HG02763 (cell line): ENCODE data around the gene CBLC.

Experiments used
- ATAC-seq: cut with Tn5 transposase; IDR thresholded peaks from one replicate; pipeline ENCODE4 v1.9.1; 2021; ENCODE audit warnings: mild to moderate bottlenecking, moderate library complexity; ENCODE audit not compliant: unreplicated experiment

Gene CBLC, protein sequence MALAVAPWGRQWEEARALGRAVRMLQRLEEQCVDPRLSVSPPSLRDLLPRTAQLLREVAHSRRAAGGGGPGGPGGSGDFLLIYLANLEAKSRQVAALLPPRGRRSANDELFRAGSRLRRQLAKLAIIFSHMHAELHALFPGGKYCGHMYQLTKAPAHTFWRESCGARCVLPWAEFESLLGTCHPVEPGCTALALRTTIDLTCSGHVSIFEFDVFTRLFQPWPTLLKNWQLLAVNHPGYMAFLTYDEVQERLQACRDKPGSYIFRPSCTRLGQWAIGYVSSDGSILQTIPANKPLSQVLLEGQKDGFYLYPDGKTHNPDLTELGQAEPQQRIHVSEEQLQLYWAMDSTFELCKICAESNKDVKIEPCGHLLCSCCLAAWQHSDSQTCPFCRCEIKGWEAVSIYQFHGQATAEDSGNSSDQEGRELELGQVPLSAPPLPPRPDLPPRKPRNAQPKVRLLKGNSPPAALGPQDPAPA

GRCh38 chr19:44777715-44778347 lies at the start of gene CBLC:
Gene CBLC, plus strand, starts transcription at chr19:44777890. Its CDS starts 42 bp downstream, at chr19:44777932.
- no peak for ATAC-seq

DNA sequence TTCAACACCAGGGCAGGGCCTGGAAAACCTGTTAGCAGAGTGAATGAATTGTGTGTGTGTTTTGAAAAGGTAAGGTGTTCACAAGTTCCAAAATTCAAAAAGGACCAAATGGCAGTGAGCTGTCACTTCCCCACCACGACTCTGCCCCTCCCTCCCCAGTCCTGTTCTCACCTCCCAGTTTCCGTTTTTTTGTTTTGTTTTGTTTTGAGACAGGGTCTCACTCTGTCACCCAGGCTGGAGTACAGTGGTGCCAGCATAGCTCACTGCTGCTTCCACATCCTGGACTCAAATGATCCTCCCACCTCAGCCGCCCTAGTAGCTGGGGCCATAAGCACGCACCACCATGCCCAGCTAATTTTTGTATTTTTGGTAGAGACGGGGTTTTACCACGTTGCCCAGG lies 49.5 kb upstream of the CBLC start:
- ATAC-seq = no peak

DNA sequence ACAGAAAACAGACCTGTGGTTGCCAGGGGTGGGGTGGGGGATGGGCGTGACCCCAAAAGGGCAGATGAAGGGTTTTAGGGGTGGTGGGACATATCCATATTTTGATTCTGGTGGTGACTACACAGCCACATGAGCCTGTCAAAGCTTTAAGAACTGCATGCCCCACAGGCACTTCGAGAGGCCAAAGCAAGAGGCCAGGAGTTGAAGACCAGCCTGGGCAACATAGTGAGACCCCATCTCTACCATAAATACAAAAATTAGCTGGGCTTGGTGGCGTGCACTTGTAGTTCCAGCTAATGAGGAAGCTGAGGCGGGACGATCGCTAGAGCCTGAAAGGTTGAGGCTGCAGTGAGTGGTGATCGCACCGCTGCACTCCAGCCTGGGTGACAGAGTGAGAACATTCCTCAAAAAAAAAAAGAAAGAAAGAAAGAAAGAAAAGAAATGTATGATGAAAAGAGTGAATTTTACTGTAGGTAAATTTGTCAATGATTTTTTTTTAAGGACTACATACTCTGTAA lies 48.1 kb upstream of the CBLC start:
- ATAC-seq = no peak

- ATAC-seq = no peak
Measured at GRCh38 chr19:44731081-44731480, 46.6 kb upstream of the CBLC start.

DNA sequence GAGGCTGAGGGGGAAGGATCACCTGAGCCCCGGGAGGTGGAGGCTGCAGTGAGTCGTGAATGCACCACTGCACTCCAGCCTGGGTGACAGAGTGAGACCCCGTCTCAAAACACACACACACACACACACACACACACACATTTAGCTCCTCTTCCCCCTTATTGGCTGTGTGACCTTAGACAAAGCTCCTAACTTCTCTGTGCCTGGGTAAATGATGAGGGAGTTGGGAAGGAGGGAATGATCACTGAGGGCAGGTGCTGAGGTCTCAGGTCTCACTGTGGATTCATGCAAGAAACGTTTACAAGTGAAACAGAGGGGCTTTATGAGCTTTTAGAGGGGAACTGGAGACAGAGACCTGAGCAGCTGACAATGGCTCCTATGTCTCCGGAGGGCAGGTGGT lies 46.1 kb upstream of the CBLC start:
- ATAC-seq = no peak

DNA sequence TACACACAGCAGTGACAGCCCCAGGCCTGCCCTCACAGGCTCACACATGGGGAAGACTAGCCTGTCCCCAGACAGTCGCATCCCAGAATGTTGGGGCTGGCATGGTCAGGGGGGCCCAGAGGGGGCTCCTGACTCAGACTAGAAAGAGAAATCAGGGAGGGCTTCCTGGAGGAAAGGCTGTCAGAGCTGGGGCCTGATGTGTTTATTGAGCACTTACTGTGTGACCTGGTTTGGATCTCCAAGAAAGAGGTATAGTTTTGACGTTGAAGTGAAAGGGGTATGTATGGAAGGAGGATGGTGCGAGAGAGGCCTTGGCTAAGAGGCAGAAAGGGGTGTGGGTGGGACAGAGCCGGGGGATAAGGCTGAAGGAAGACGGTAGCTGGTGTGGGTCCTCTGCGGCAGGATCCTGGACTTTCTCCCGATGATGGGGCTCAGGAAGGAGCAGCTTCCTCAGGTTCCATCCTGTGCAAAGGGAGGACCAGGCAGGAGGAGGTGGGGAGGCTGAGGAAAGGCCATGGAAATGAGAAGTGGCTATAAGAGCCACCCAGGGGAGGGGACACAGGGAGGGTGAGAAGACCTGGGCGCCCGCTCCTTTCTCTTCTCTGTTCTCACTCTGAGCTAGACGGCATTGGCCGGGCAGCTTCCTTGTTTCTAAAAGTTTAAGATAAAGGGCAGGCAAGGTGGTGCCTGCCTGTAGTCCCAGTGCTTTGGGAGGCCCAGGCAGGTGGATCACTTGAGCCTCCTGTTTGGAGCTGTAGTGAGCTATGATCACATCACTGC lies 45.3 kb upstream of the CBLC start:
- ATAC-seq = no peak

DNA sequence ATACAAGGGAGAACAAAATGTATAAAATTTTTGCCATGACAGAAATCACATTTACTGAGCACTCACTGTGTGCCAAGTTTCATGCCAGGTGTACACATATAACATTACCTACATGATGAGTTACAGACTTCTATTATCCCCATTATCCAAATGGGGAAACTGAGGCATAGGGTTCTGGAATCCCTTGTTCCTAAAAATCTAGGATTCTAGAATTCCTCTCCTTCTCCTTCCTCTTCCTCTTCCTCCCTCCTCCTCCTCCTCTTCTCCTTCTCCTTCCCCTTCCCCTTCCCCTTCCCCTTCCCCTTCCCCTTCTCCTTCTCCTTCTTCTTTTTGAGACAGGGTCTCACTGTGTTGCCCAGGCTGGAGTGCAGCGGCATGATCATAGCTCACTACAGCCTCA lies 43.3 kb upstream of the CBLC start:
- no peak for ATAC-seq

DNA sequence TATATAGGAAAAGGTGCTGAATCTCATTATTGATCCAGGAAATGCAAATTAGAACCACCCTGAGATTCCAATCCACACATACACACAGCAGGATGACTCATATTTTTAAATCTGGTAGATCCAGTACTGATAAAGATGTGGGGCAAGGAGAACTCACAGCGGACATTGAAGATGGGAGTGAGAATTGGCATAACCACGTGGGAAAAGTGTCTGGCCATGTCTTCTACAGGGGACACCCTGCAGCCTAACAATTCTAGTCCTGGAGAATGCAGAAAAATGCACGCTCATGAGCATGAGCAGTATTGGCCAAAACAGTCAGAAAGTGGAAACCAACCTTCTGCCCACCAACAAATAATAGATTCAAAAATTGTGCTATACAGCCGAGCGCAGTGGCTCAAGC lies 42.7 kb upstream of the CBLC start:
- no peak for ATAC-seq

- no peak for ATAC-seq
Measured at GRCh38 chr19:44737238-44738071, 40.2 kb upstream of the CBLC start.

DNA sequence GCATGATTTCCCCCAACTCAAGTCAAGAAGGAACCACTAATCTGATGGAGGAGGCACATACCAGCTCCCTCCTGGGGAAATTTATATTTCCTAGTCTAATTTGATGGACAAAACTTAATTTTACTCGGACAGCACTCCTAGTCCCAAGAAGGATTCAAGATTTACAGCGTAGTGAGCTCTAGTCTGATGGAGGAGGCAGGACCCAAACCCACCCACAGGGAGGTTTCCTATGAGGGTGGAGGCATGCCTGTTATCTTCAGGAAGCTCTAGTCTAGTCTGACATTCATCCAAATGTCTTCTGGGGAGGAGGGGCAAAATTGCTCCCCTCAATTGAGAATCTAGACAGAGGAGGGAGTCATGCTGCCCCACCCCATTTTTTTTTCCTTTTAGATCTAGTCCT lies 39.6 kb upstream of the CBLC start:
- ATAC-seq = no peak

DNA sequence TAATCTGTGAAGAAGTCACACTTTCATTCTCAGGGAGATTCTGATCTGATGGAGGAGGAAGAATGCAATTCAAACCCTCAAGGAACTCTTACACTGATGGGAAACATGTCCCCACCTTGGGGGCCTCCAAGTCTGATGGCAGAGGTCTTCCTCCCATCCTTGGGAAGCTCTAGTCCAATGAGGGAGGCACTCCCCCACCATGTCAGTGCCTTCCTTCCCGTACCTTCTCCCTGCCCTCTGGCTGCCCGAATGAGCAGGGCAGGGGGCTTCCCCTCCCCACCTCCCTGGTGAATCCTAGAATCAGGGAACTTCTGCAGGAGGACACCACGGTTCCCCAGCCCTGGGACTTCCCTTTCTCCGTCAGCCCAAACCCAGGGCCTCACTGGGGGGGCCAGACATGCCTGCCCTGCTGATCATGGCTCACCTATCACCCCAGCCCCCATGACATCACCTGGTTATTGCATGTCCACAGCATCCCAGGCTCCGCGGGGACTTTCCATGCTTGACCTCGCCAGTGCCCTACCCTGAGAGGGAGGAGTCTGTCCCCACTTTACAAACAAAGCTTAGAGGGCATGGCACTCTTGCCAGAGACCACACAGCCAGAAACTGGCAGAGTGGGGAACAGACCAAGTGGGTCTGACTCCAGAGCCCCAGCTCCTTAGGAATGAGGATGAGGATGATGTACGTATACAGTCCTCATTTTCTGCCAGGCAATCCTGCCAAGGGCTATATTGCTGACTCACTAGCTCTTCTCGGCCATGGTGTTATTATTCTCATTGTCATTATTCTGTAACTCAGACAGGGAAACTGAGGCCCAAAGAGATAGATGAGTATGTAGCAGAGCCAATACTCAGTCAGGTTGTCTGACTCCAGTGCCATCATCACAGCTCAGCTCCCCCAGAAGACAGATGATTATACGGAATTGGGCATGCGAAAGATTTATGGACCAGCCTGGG lies 38.8 kb upstream of the CBLC start:
- ATAC-seq = no peak

GRCh38 chr19:44740351-44740824 lies 37.3 kb upstream of the CBLC start:
- no peak for ATAC-seq

DNA sequence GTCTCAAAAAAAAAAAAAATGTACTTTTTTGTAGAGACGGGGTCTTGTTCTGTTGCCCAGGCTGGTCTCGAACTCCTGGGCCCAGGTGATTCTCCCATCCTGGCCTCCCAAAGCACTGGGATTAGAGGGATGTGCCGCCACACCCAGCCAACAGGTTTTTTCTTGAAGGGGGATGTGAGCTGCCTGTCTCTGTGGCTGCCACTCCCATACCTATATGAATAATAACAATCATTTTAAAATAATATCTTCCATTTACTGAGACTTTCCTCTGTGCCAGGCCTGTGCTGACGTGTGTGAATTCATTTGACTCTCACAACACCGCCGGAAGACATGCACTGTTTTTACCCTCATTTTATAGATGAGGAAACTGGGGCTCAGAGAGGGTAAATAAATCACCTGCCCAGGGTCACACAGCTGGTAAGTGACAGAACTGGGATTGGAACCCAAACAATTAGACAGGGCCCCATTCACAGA lies 36.4 kb upstream of the CBLC start:
- no peak for ATAC-seq

DNA sequence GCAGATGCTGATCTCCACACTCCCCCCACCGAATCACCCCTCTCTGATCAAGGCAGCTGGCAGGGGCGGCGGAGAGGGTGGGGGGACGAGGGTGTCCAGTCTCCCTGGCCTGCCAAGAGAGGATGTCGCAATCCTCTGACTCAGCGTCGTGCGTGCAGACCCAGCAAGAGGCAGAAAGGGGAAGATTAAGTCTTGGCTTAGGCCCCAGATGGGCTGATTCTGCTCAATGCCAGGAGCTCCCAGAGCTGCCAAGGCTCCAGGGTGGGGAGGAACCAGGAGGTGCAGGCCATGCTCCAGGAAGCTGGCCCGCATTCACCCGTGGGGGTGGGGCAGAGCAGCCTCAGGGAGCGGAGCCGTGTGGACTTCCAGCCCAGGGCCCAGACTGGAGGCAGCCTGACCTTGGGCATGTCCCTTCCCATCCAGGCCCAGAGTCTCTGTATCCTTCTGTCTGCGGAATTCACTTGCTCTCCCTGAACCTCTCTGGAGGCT lies 35.8 kb upstream of the CBLC start:
- no peak for ATAC-seq

DNA sequence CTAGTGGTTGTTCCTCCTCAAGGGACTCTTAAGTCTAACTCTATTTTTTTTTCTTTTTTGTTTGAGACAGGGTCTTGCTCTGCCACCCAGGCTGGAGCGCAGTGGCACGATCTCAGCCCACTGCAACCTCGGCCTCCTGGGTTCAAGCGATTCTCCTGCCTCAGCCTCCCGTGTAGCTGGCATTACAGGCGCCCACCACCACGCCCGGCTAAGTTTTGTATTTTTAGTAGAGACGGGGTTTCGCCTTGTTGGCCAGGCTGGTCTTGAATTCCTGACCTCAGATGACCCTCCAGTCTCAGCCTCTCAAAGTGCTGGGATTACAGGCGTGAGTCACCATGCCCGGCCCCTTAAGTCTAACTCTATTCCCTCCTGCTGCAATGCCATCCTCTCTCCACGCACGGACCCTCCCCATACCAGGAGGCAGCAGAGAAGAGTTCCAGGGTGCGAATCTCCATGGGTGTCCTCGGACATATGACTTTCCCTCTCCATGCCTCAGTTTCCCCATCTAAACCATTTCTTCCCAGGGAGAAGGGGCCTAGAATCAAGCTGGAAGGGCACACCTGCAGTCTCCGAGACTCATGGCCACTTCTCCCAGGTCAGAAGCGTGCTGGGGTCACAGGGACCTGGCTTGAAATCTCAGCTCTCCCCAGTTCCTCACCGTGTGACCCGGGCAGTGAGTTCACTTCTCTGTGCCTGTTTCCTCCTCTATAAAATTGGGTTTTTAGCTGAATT lies 35.2 kb upstream of the CBLC start:
- ATAC-seq = no peak

GRCh38 chr19:44744871-44745332 lies 32.8 kb upstream of the CBLC start:
- no peak for ATAC-seq

- no peak for ATAC-seq
Measured at GRCh38 chr19:44745341-44745831, 32.3 kb upstream of the CBLC start.
